Measurements from ENCODE around the gene LPCAT3. TPM values are rescaled to one million over a fixed set of nuclear protein-coding genes. Genes with fewer than 3 reads are reported as not detected.

Gene LPCAT3
- polyA plus RNA-seq, 2 of the 4 experiments (the other 2 are of a cell fraction), result 42.8 to 53.4 TPM

DNA sequence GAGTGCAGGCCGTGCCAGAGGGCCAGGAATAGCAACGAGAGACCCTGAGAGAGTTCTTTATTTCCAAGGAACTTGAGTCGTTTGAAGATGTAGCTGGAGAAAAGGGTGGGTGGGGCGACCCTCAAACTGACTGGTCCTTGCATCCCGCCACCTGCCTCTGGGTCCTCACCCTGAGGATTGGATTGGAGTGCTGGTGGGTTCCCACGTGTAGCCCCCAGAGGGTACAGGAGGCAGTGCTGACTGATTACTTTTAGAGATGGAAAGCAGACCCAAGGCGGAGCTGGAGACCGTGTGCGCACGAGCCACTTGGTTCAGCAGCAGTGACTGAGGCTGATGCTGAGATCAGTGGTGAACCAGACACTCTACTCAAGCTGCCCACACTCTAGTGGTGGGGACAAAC, 40.6 kb downstream of the LPCAT3 start (continued):
- TF ChIP-seq, protein P1, sequence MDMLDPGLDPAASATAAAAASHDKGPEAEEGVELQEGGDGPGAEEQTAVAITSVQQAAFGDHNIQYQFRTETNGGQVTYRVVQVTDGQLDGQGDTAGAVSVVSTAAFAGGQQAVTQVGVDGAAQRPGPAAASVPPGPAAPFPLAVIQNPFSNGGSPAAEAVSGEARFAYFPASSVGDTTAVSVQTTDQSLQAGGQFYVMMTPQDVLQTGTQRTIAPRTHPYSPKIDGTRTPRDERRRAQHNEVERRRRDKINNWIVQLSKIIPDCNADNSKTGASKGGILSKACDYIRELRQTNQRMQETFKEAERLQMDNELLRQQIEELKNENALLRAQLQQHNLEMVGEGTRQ (IDR thresholded peaks at IDR 0.05), result no peak
- TF ChIP-seq HOXA7 (CRISPR knock-in tag; IDR thresholded peaks at IDR 0.05) (no peak), ZSCAN20 (CRISPR knock-in tag; IDR thresholded peaks at IDR 0.05) (no peak), CHD2 (IDR thresholded peaks at IDR 0.05; ENCODE audit: low read length, partially characterized antibody) (no peak)

DNA sequence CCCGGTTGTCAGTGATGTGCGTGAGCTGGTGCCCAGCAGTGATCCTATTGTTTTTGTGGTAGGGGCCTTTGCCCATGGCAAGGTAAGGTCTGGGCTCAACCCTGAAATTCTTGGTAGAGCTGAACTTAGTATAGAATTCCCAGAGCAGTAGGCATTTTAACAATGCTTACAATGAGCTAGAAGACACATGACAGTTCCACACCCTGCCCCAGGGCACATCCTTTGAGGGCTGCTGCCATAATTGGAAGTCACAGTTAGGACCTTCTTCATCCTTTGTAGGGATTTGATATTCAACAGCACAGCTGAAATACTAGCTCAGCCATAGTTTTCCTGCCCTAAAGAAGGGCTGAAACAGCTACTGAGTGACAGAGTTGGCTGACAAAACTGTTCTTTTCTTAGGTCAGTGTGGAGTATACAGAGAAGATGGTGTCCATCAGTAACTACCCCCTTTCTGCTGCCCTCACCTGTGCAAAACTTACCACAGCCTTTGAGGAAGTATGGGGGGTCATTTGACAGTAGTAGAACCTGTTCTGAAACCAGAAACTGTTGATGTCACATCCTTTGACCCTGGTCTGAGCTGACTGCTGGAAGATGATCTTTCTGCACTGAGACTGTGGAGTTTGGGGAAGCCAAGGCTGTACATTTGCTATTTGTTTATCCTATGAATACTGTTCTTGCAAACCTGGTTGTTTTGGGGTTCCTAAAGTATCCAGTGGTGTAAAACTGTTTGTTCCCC, 42.8 kb downstream of the LPCAT3 start:
- no peaks in the 10 kb centered on the region for H3K9me3 ChIP-seq
- no peak overlapping the region for H3K4me2 ChIP-seq
- ChIA-PET CTCF (interaction anchor here (0.8 to 4.9 kb wide), 8 partner anchors 10 to 987 kb away, joined by 3 to 24 read pairs (median 6); partner anchors contain the start of genes C12orf57, C1RL and RNU7-1), POLR2A (interaction anchor here (1.1 kb wide), 2 partner anchors 23 to 32 kb away, joined by 3 to 4 read pairs; partner anchors contain the start of genes C12orf57 and RNU7-1)
- FAIRE-seq (no peak), ATAC-seq (no peak), DNase-seq (ENCODE audit: low read depth in 1 of 2, low spot score in 1 of 2) (no peak)
- H3K27ac ChIP-seq, result no peak overlapping the region
- no peak overlapping the region for H3K4me3 ChIP-seq
- peaks cover 12% of the 10 kb centered on the region for H3K4me1 ChIP-seq
- TF ChIP-seq, protein P2, sequence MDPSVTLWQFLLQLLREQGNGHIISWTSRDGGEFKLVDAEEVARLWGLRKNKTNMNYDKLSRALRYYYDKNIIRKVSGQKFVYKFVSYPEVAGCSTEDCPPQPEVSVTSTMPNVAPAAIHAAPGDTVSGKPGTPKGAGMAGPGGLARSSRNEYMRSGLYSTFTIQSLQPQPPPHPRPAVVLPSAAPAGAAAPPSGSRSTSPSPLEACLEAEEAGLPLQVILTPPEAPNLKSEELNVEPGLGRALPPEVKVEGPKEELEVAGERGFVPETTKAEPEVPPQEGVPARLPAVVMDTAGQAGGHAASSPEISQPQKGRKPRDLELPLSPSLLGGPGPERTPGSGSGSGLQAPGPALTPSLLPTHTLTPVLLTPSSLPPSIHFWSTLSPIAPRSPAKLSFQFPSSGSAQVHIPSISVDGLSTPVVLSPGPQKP (IDR thresholded peaks at IDR 0.05; ENCODE audit: low read depth, low read length), result no peak
- TF ChIP-seq FOXS1 (CRISPR knock-in tag; IDR thresholded peaks at IDR 0.05), result no peak
- TF ChIP-seq, protein P3, sequence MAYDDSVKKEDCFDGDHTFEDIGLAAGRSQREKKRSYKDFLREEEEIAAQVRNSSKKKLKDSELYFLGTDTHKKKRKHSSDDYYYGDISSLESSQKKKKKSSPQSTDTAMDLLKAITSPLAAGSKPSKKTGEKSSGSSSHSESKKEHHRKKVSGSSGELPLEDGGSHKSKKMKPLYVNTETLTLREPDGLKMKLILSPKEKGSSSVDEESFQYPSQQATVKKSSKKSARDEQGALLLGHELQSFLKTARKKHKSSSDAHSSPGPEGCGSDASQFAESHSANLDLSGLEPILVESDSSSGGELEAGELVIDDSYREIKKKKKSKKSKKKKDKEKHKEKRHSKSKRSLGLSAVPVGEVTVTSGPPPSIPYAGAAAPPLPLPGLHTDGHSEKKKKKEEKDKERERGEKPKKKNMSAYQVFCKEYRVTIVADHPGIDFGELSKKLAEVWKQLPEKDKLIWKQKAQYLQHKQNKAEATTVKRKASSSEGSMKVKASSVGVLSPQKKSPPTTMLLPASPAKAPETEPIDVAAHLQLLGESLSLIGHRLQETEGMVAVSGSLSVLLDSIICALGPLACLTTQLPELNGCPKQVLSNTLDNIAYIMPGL (CRISPR knock-in tag; IDR thresholded peaks at IDR 0.05; ENCODE audit: borderline replicate concordance), result no peak
- no peak for TF ChIP-seq FOSB (CRISPR knock-in tag; IDR thresholded peaks at IDR 0.05)
- peak in 1 of 2 experiments; percentile 24; a peak in 1 of 5 replicates for TF ChIP-seq JUN (IDR thresholded peaks at IDR 0.05)
- TF ChIP-seq, protein P4, sequence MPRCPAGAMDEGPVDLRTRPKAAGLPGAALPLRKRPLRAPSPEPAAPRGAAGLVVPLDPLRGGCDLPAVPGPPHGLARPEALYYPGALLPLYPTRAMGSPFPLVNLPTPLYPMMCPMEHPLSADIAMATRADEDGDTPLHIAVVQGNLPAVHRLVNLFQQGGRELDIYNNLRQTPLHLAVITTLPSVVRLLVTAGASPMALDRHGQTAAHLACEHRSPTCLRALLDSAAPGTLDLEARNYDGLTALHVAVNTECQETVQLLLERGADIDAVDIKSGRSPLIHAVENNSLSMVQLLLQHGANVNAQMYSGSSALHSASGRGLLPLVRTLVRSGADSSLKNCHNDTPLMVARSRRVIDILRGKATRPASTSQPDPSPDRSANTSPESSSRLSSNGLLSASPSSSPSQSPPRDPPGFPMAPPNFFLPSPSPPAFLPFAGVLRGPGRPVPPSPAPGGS (IDR thresholded peaks at IDR 0.05), result no peak
- no peak for TF ChIP-seq RFX5 (IDR thresholded peaks at IDR 0.05)
- no peak for TF ChIP-seq HOXA7 (CRISPR knock-in tag; IDR thresholded peaks at IDR 0.05)
- 96% methylated on average over 2 of the region's 2 CpGs for whole genome bisulfite sequencing (ENCODE audit: missing lambda C conversion rate)

DNA sequence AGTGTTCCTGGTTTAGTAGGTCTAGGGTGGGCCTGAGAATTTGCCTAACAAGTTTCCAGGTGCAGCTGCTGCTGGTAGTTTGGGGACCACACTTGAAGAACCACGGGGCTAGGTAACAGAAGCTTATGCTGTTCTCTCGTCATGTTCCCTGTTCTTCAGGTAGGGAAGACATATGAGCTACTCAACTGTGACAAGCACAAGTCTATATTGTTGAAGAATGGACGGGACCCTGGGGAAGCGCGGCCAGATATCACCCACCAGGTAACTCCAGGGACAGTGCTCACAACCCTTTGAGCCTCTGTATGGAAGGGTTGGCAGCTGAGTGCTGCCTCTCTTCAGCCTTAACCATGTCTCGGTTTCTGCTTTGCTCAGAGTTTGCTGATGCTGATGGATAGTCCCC, 44.1 kb downstream of the LPCAT3 start:
- no peak overlapping the region for H3K4me2 ChIP-seq
- 90% methylated on average over 6 of the region's 6 CpGs for WGBS (ENCODE audit: missing lambda C conversion rate)
- FAIRE-seq (no peak), DNase-seq (ENCODE audit: low read depth in 1 of 2, low spot score in 1 of 2) (no peak), ATAC-seq (no peak)
- H3K9me3 ChIP-seq, result no peaks in the 10 kb centered on the region
- H3K4me3 ChIP-seq, result no peak overlapping the region
- H3K4me1 ChIP-seq, result peaks cover 14% of the 10 kb centered on the region
- ChIA-PET CTCF (interaction anchor here (0.8 to 4.9 kb wide), 10 partner anchors 8 to 985 kb away, joined by 3 to 24 read pairs (median 4); partner anchors contain the start of genes C12orf57, C1RL and RNU7-1), POLR2A (no interaction called here)
- no peak for TF ChIP-seq SREBF2 (IDR thresholded peaks at IDR 0.05)
- TF ChIP-seq BHLHE40 (IDR thresholded peaks at IDR 0.05; ENCODE audit: low read depth, low read length), result no peak
- TF ChIP-seq, protein P5, sequence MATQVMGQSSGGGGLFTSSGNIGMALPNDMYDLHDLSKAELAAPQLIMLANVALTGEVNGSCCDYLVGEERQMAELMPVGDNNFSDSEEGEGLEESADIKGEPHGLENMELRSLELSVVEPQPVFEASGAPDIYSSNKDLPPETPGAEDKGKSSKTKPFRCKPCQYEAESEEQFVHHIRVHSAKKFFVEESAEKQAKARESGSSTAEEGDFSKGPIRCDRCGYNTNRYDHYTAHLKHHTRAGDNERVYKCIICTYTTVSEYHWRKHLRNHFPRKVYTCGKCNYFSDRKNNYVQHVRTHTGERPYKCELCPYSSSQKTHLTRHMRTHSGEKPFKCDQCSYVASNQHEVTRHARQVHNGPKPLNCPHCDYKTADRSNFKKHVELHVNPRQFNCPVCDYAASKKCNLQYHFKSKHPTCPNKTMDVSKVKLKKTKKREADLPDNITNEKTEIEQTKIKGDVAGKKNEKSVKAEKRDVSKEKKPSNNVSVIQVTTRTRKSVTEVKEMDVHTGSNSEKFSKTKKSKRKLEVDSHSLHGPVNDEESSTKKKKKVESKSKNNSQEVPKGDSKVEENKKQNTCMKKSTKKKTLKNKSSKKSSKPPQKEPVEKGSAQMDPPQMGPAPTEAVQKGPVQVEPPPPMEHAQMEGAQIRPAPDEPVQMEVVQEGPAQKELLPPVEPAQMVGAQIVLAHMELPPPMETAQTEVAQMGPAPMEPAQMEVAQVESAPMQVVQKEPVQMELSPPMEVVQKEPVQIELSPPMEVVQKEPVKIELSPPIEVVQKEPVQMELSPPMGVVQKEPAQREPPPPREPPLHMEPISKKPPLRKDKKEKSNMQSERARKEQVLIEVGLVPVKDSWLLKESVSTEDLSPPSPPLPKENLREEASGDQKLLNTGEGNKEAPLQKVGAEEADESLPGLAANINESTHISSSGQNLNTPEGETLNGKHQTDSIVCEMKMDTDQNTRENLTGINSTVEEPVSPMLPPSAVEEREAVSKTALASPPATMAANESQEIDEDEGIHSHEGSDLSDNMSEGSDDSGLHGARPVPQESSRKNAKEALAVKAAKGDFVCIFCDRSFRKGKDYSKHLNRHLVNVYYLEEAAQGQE (IDR thresholded peaks at IDR 0.05), result no peak
- no peak for TF ChIP-seq MYC (IDR thresholded peaks at IDR 0.05; ENCODE audit: borderline replicate concordance, low read length)
- no peak for TF ChIP-seq RFX5 (IDR thresholded peaks at IDR 0.05)
- TF ChIP-seq, protein P6, sequence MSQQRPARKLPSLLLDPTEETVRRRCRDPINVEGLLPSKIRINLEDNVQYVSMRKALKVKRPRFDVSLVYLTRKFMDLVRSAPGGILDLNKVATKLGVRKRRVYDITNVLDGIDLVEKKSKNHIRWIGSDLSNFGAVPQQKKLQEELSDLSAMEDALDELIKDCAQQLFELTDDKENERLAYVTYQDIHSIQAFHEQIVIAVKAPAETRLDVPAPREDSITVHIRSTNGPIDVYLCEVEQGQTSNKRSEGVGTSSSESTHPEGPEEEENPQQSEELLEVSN (IDR thresholded peaks at IDR 0.05; ENCODE audit: borderline replicate concordance, low read depth), result no peak
- TF ChIP-seq, protein P7, sequence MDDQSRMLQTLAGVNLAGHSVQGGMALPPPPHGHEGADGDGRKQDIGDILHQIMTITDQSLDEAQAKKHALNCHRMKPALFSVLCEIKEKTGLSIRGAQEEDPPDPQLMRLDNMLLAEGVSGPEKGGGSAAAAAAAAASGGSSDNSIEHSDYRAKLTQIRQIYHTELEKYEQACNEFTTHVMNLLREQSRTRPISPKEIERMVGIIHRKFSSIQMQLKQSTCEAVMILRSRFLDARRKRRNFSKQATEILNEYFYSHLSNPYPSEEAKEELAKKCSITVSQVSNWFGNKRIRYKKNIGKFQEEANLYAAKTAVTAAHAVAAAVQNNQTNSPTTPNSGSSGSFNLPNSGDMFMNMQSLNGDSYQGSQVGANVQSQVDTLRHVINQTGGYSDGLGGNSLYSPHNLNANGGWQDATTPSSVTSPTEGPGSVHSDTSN (IDR thresholded peaks at IDR 0.05), result no peak
- TF ChIP-seq, protein P8, sequence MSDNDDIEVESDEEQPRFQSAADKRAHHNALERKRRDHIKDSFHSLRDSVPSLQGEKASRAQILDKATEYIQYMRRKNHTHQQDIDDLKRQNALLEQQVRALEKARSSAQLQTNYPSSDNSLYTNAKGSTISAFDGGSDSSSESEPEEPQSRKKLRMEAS (IDR thresholded peaks at IDR 0.05), result no peak
- TF ChIP-seq, protein P2 (IDR thresholded peaks at IDR 0.05; ENCODE audit: low read depth, low read length), result no peak
- no peak for TF ChIP-seq CHD4 (IDR thresholded peaks at IDR 0.05; ENCODE audit: borderline replicate concordance)
- TF ChIP-seq CEBPB (IDR thresholded peaks at IDR 0.05), result no peak
- TF ChIP-seq JUN (IDR thresholded peaks at IDR 0.05), result no peak
- no peak overlapping the region for H3K27ac ChIP-seq
